ENCODE measurements around the gene NEXN.

DNA sequence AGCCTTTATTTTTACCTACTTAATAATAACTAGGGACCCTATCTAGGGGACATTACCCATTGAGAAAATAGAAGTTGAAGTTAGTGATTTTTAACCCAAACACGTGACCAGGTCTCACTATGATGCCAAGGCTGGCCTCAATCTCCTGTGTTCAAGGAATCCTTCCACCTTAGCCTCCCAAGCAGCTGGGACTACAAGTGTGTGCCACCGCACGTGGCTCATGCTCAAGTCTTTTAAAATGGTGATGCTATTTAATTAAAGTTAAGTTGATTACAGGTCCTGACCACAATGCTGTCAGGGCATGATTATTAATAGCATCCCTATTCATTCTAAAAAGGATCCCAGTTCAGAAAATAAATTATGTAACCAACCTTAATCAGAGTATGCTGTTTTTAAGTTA, 65.5 kb downstream of the NEXN start:
- TF ChIP-seq, protein P1, sequence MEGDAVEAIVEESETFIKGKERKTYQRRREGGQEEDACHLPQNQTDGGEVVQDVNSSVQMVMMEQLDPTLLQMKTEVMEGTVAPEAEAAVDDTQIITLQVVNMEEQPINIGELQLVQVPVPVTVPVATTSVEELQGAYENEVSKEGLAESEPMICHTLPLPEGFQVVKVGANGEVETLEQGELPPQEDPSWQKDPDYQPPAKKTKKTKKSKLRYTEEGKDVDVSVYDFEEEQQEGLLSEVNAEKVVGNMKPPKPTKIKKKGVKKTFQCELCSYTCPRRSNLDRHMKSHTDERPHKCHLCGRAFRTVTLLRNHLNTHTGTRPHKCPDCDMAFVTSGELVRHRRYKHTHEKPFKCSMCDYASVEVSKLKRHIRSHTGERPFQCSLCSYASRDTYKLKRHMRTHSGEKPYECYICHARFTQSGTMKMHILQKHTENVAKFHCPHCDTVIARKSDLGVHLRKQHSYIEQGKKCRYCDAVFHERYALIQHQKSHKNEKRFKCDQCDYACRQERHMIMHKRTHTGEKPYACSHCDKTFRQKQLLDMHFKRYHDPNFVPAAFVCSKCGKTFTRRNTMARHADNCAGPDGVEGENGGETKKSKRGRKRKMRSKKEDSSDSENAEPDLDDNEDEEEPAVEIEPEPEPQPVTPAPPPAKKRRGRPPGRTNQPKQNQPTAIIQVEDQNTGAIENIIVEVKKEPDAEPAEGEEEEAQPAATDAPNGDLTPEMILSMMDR (conservative IDR thresholded peaks at IDR 0.05), result no peak
- TF ChIP-seq ZFX (IDR thresholded peaks at IDR 0.05), result no peak
